ENCODE results near the gene EFCAB14. TPM values are rescaled to one million over a fixed set of nuclear protein-coding genes. Genes with fewer than 3 reads are reported as not detected.

The EFCAB14 gene
- total and polyA plus RNA-seq, 2 of the 4 experiments (the other 2 are of a cell fraction) = 28.6 to 43.0 TPM

- no CpG with 5 or more reads among the region's 3 CpGs for WGBS, 2 experiments (ENCODE audit: extremely low coverage in 2 of 2, insufficient read length in 1 of 2)
- no peak overlapping the region for H3K4ac ChIP-seq (ENCODE audit: low read depth, low read length)
- no TSS peak for BruUV-seq (replicated peaks)
- no peak overlapping the region for H2AK5ac ChIP-seq (ENCODE audit: low read depth, low read length)
- H3K27me3 ChIP-seq (ENCODE audit: control insufficient read depth, insufficient read depth, low read length) = peaks cover 17% of the 10 kb centered on the region
- H2BK5ac ChIP-seq (ENCODE audit: low read depth, low read length, poor library complexity, severe bottlenecking) = no peak overlapping the region
- no peak overlapping the region for H2AK9ac ChIP-seq (replicated peaks; ENCODE audit: low read depth, low read length, poor library complexity)
- H3K9ac ChIP-seq (ENCODE audit: low read depth, low read length) = no peak overlapping the region
- no peaks in the 10 kb centered on the region for H3K36me3 ChIP-seq (ENCODE audit: control insufficient read depth, insufficient read depth, low read length)
- no peaks in the 10 kb centered on the region for H3K9me1 ChIP-seq (ENCODE audit: insufficient read depth, low read length)
- H3K4me3 ChIP-seq (ENCODE audit: insufficient read depth, low read depth, low read length) = no peak overlapping the region
- no peak overlapping the region for H2BK20ac ChIP-seq (ENCODE audit: low read depth, low read length)
- H4K8ac ChIP-seq (ENCODE audit: low read depth in 2 of 2, low read length in 2 of 2) = no peak overlapping the region
- peak; percentile 35 for DNase-seq
- no peak overlapping the region for H3K56ac ChIP-seq (ENCODE audit: extremely low read depth, insufficient read depth, low read length)
- no peak overlapping the region for H3K18ac ChIP-seq (ENCODE audit: low read depth, low read length)
- ChIA-PET CTCF (interaction anchor here (0.6 to 2.3 kb wide), 6 partner anchors 24 to 250 kb away, joined by 3 to 12 read pairs (median 3); partner anchors contain the start of gene MOB3C), POLR2A (ENCODE audit: unreplicated experiment) (no interaction called here)
- no peak overlapping the region for H3K27ac ChIP-seq (ENCODE audit: insufficient read depth, low read length)
- H4K5ac ChIP-seq (ENCODE audit: low read depth, low read length) = no peak overlapping the region
- no peaks in the 10 kb centered on the region for H4K20me1 ChIP-seq (ENCODE audit: insufficient read depth, low read length)
- TF ChIP-seq RCOR1 (IDR thresholded peaks at IDR 0.05; ENCODE audit: insufficient replicate concordance, low read length) = no peak
- peak; percentile 47 for TF ChIP-seq CEBPB (IDR thresholded peaks at IDR 0.05; ENCODE audit: low read depth, low read length)
- peak; percentile 43; the same call in 1 of the 2 replicates for TF ChIP-seq BHLHE40 (IDR thresholded peaks at IDR 0.05; ENCODE audit: low read depth, low read length)
- no peak for TF ChIP-seq MAFK (IDR thresholded peaks at IDR 0.05; ENCODE audit: low read depth, low read length)
- no peak for TF ChIP-seq CHD1 (IDR thresholded peaks at IDR 0.05; ENCODE audit: low read depth, low read length)
- peak; percentile 22; the same call in 1 of the 2 replicates for ATAC-seq (ENCODE audit: low read depth)
- no peak overlapping the region for H2BK120ac ChIP-seq (ENCODE audit: low read depth, low read length)
- no peaks in the 10 kb centered on the region for H3K4me1 ChIP-seq (ENCODE audit: control insufficient read depth, insufficient read depth, low read length)
- dilution Hi-C loops (cut with HindIII; ENCODE audit: low sequenced_read_pairs, unreplicated experiment) (no loop called here), in situ Hi-C loops (cut with MboI; ENCODE audit: low sequenced_read_pairs) (no loop called here), intact Hi-C loops (cut with micrococcal nuclease) (loop anchor here (1.0 to 5.0 kb wide), 5 partner anchors 103 to 279 kb away; no protein-coding TSS in a partner anchor)
- no peak overlapping the region for H2AFZ ChIP-seq (replicated peaks; ENCODE audit: low read length, poor library complexity)
- H3K79me1 ChIP-seq (ENCODE audit: low read depth in 1 of 2, low read length in 2 of 2) = no peaks in the 10 kb centered on the region
- H2BK15ac ChIP-seq (ENCODE audit: low read depth, low read length) = no peak overlapping the region
- no peak overlapping the region for H3K14ac ChIP-seq (replicated peaks; ENCODE audit: low read depth, low read length)
- no peak overlapping the region for H4K91ac ChIP-seq (ENCODE audit: insufficient read depth, low read depth, low read length)
- no peak overlapping the region for H3K4me2 ChIP-seq (ENCODE audit: low read depth, low read length)
- H3K23ac ChIP-seq (ENCODE audit: low read depth, low read length) = no peak overlapping the region
- H3K9me3 ChIP-seq (ENCODE audit: control insufficient read depth, insufficient read depth, low read length) = no peaks in the 10 kb centered on the region
These were observed 6.8 kb upstream of the EFCAB14 start for GRCh38 chr1:46725736-46726108.

Data from IMR-90 (cell line).